ENCODE measurements around the gene BIN1. TPM values are rescaled to one million over a fixed set of nuclear protein-coding genes. Genes with fewer than 3 reads are reported as not detected.
A peak's percentile ranks its signal among the peaks of the same experiment; 100 is the strongest.

Gene BIN1
- total RNA-seq (100 to 1,000 TPM in 7 of 9 donors, 10 to 100 TPM in 2; 62.1 to 207 (median 126) TPM), polyA plus RNA-seq (100 to 1,000 TPM in 1 of 3 donors, 10 to 100 TPM in 2; 80.3 to 113 (median 97.5) TPM)
- long read RNA-seq, donor 1, transcript BIN1-211 (14 exons, 2,143 nt), result major isoform, 16 of 34 reads
- long read RNA-seq, donor 1, partial matches to known transcripts, result 14 of 34 reads
- long read RNA-seq, donor 1, other reads (novel, unspliced or antisense), result 0 of 34 reads
- long read RNA-seq, donor 2, transcript BIN1-211 (14 exons, 2,143 nt), result major isoform, 15 of 17 reads
- long read RNA-seq, donor 2, partial matches to known transcripts, result 0 of 17 reads
- long read RNA-seq, donor 2, other reads (novel, unspliced or antisense), result 0 of 17 reads
- long read RNA-seq, donor 3, transcript BIN1-211 (14 exons, 2,143 nt), result major isoform, 5 of 8 reads
- long read RNA-seq, donor 3, partial matches to known transcripts, result 0 of 8 reads
- long read RNA-seq, donor 3, other reads (novel, unspliced or antisense), result 0 of 8 reads
- long read RNA-seq, donor 4, transcript BIN1-211 (14 exons, 2,143 nt), result major isoform, 59 of 98 reads
- long read RNA-seq, donor 4, transcript BIN1-209 (15 exons, 2,293 nt), result minor isoform, 11 of 98 reads
- long read RNA-seq, donor 4, transcript BIN1-204 (13 exons, 2,074 nt), result minor isoform, 9 of 98 reads
- long read RNA-seq, donor 4, partial matches to known transcripts, result 6 of 98 reads
- long read RNA-seq, donor 4, other reads (novel, unspliced or antisense), result 12 of 98 reads
- long read RNA-seq, donor 5, transcript BIN1-204 (13 exons, 2,074 nt), result minor isoform, 30 of 302 reads
- long read RNA-seq, donor 5, transcript BIN1-209 (15 exons, 2,293 nt), result minor isoform, 60 of 302 reads
- long read RNA-seq, donor 5, transcript BIN1-211 (14 exons, 2,143 nt), result major isoform, 162 of 302 reads
- long read RNA-seq, donor 5, transcript BIN1-210 (15 exons, 2,272 nt), result minor isoform, 10 of 302 reads
- long read RNA-seq, donor 5, partial matches to known transcripts, result 13 of 302 reads
- long read RNA-seq, donor 5, other reads (novel, unspliced or antisense), result 21 of 302 reads
- long read RNA-seq, donor 6, transcript BIN1-211 (14 exons, 2,143 nt), result major isoform, 15 of 40 reads
- long read RNA-seq, donor 6, transcript BIN1-204 (13 exons, 2,074 nt), result minor isoform, 9 of 40 reads
- long read RNA-seq, donor 6, transcript BIN1-209 (15 exons, 2,293 nt), result minor isoform, 6 of 40 reads
- long read RNA-seq, donor 6, partial matches to known transcripts, result 7 of 40 reads
- long read RNA-seq, donor 6, other reads (novel, unspliced or antisense), result 3 of 40 reads
- long read RNA-seq, donor 7, partial matches to known transcripts, result 7 of 13 reads
- long read RNA-seq, donor 7, other reads (novel, unspliced or antisense), result 0 of 13 reads
- long read RNA-seq, donor 8, transcript BIN1-209 (15 exons, 2,293 nt), result minor isoform, 6 of 30 reads
- long read RNA-seq, donor 8, transcript BIN1-211 (14 exons, 2,143 nt), result major isoform, 10 of 30 reads
- long read RNA-seq, donor 8, partial matches to known transcripts, result 13 of 30 reads
- long read RNA-seq, donor 8, other reads (novel, unspliced or antisense), result 0 of 30 reads
- long read RNA-seq, donor 9, partial matches to known transcripts, result 14 of 18 reads
- long read RNA-seq, donor 9, other reads (novel, unspliced or antisense), result 0 of 18 reads
- long read RNA-seq, donor 10, full-length matches to known transcripts, result 8 of 8 reads
- long read RNA-seq, donor 10, partial matches to known transcripts, result 0 of 8 reads
- long read RNA-seq, donor 10, other reads (novel, unspliced or antisense), result 0 of 8 reads

GRCh38 chr2:127106991-127107621, at the start of gene BIN1:
TSS of gene BIN1 (minus strand) at chr2:127107154. CDS start at chr2:127106943, 211 bp downstream.
- peak within 1 kb of the TSS; percentile 60 to 93 (median 89) for H3K27ac ChIP-seq
- peak within 1 kb of the TSS; percentile 78 to 95 (median 92) for H3K4me3 ChIP-seq
- 0 to 1% (median 0%) methylated on average over 18 to 76 of the region's 77 CpGs for WGBS, 4 donors
- H3K27me3 ChIP-seq, result no peaks in the 10 kb centered on the region
- intact Hi-C loops (cut with DNase I), result loop anchor here in 1 of 2 donors (5.0 kb wide), 1 partner anchor 40 kb away; no protein-coding TSS in a partner anchor
- peaks cover 24 to 45% of the 10 kb centered on the region in 2 donors for H3K4me1 ChIP-seq (replicated peaks in 1 of 2)
- H3K9me3 ChIP-seq (replicated peaks in 1 of 3), result no peaks in the 10 kb centered on the region
- TF ChIP-seq CTCF (IDR thresholded peaks at IDR 0.05), result no peak
- TF ChIP-seq POLR2A (IDR thresholded peaks at IDR 0.05), result peak; percentile 94 to 97
- H3K36me3 ChIP-seq (replicated peaks in 1 of 2), result no peaks in the 10 kb centered on the region
- peak; percentile 87 to 96 (median 93) for DNase-seq

GRCh38 chr2:127155947-127156346, 49.0 kb upstream of the BIN1 start:
- intact Hi-C loops (cut with DNase I), result no loop called here
- H3K9me3 ChIP-seq (replicated peaks in 1 of 3), result no peaks in the 10 kb centered on the region
- H3K4me1 ChIP-seq (replicated peaks in 1 of 2), result peaks cover 11 to 18% of the 10 kb centered on the region in 2 donors
- WGBS, 4 donors, result 7 to 40% (median 24%) methylated on average over 1 to 2 of the region's 2 CpGs
- no peak overlapping the region for H3K4me3 ChIP-seq
- no peak for TF ChIP-seq POLR2A (IDR thresholded peaks at IDR 0.05)
- TF ChIP-seq CTCF (IDR thresholded peaks at IDR 0.05), result no peak
- DNase-seq, result peak in 6 of 7 donors; percentile 48 to 80 (median 63)
- peak overlapping the region in 1 of 5 donors; percentile 13 for H3K27ac ChIP-seq
- H3K36me3 ChIP-seq (replicated peaks in 1 of 2), result no peaks in the 10 kb centered on the region
- no peaks in the 10 kb centered on the region for H3K27me3 ChIP-seq

- peak overlapping the region in 2 of 5 donors; percentile 36 to 67 for H3K27ac ChIP-seq
- TF ChIP-seq CTCF (IDR thresholded peaks at IDR 0.05) (no peak), POLR2A (IDR thresholded peaks at IDR 0.05) (no peak)
Observed at GRCh38 chr2:127155028-127155581, 48.2 kb upstream of the BIN1 start.

More at GRCh38 chr2:127155028-127155581, 48.2 kb upstream of the BIN1 start:
- no peaks in the 10 kb centered on the region for H3K36me3 ChIP-seq (replicated peaks in 1 of 2)
- peak in 5 of 7 donors; percentile 28 to 59 (median 38) for DNase-seq
- H3K27me3 ChIP-seq, result no peaks in the 10 kb centered on the region
- no peak overlapping the region for H3K4me3 ChIP-seq
- 53 to 59% (median 55%) methylated on average over 7 of the region's 7 CpGs for WGBS, 4 donors
- no peaks in the 10 kb centered on the region for H3K9me3 ChIP-seq (replicated peaks in 1 of 3)
- intact Hi-C loops (cut with DNase I), result no loop called here
- H3K4me1 ChIP-seq (replicated peaks in 1 of 2), result peaks cover 11 to 18% of the 10 kb centered on the region in 2 donors
